Mononuclear cell (primary cell): ENCODE results near the gene FAM120AOS. TPM values are rescaled to one million over a fixed set of nuclear protein-coding genes. Genes with fewer than 3 reads are reported as not detected.

Source experiments
- H3K27me3 ChIP-seq: 2 replicates; pipeline ENCODE4 v1.6.0; 2011; ENCODE audit warnings: low read length, control low read depth; ENCODE audit not compliant: insufficient read depth
- H3K4me1 ChIP-seq: 2 replicates; pipeline ENCODE4 v1.5.1; 2011; ENCODE audit warnings: mild to moderate bottlenecking, low read length, control low read depth; ENCODE audit not compliant: insufficient read depth
- H3K4me3 ChIP-seq: 2 replicates; pipeline ENCODE4 v1.5.1; 2011; ENCODE audit warnings: mild to moderate bottlenecking, low read length, moderate library complexity
- H3K9me3 ChIP-seq: 2 replicates; pipeline ENCODE4 v1.5.1; 2011; ENCODE audit warnings: low read depth, mild to moderate bottlenecking, control low read depth, low read length
- total RNA-seq: library from RNA; depleted of rRNA; stranded (reverse); fragments of >200 nt; gene quantifications from one replicate; pipeline ENCODE4 v1.2.3, GENCODE V29; 2012

FAM120AOS gene
- total RNA-seq, 1 donor, result 38.6 TPM

- H3K27me3 ChIP-seq, result no peaks in the 10 kb centered on the region
- no peak overlapping the region for H3K4me3 ChIP-seq
- H3K4me1 ChIP-seq, result no peaks in the 10 kb centered on the region
- no peaks in the 10 kb centered on the region for H3K9me3 ChIP-seq
These were observed 54.9 kb downstream of the FAM120AOS start for GRCh38 chr9:93398471-93398870.

- no peak overlapping the region for H3K4me3 ChIP-seq
- H3K4me1 ChIP-seq, result no peaks in the 10 kb centered on the region
- no peaks in the 10 kb centered on the region for H3K9me3 ChIP-seq
- no peaks in the 10 kb centered on the region for H3K27me3 ChIP-seq
These were observed 55.6 kb downstream of the FAM120AOS start for GRCh38 chr9:93397661-93398373.

Other genes starting within 250 kb of the FAM120AOS start
- 90.6 TPM for gene FAM120A, start 1.9 kb downstream of the FAM120AOS start, total RNA-seq
- gene PHF2, start 123.0 kb upstream of the FAM120AOS start, total RNA-seq, result 18.9 TPM